ENCODE results near the gene FGG.

The FGG gene

GRCh38 chr4:154612472-154613414 is at the start of gene FGG:
TSS of gene FGG (minus strand) at chr4:154612656. CDS start at chr4:154612609, 47 bp downstream.
- DNase-seq = no peak

GRCh38 chr4:154660052-154660451 is 47.6 kb upstream of the FGG start:
- no peak for DNase-seq

GRCh38 chr4:154658680-154659405 is 46.4 kb upstream of the FGG start:
- DNase-seq = no peak

- DNase-seq = no peak
These were observed 31.0 kb upstream of the FGG start for GRCh38 chr4:154643493-154643892.

DNA sequence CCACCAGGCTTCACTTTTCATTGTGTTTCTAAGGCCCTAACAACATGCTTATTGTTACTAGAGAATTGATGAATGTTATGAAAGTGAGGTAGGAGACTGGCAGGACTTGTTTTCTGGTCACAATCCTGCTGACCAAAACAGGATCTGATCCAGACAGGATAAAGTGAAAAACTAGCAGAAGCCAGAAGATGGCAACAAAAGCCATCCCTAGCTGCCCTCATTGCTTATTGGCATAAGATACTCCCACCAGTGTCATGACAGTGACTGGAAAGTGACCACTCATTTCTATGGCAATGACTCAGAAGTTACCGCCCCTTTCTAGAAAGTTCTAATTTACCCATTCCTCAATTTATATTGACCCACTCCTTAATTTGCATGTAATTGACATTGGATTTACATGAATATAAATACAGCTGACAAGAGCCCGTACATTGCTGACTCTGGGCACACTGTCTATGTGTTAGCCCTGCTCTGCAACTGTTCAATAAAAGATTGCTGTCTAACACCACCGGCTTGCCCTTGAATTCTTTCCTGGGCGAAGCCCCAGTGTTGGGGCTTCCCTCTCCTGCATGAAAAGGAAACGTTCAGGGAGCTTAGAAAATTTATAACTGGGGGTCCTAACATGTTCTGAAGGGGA is 30.0 kb upstream of the FGG start:
- DNase-seq = no peak

DNA sequence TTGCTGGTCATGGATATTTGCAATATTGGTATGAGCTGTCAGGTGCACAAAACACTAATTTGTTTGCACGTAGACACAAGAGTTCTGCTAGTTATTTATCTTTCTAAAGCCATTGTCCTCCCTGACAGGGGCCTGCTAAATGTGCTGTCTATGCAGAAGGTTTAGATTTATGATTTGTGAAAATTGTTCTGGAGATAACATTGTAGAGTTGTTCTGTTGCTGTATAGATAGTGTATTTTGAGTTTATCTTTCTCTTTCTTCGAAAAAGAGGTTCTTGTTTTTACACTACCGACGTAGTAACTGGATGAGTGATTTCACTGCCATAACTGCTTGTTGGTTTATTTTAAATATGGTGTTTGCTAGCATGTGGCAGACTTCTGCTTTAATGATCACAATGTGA is 28.5 kb upstream of the FGG start:
- no peak for DNase-seq

GRCh38 chr4:154634058-154634457 is 21.6 kb upstream of the FGG start:
- no peak for DNase-seq

DNA sequence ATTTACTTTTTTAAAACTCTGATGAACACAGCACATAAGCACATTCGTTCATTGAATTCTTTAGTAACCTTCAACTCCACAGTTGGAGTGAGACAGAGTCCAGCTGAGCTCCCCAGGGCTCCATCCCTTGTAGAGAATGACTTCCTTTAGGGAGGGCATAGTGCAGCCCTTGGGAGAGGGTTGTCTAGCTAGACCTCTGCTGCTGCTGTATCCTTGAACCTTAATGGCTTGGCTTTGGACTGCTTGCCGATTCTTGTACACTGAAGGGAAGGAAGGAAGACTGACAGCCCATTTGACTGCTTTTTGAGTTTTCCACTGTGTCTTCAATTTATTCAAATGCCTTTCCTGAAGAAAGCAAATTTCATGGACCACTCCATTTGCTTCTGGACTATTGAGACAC is 19.4 kb upstream of the FGG start:
- DNase-seq = no peak

DNA sequence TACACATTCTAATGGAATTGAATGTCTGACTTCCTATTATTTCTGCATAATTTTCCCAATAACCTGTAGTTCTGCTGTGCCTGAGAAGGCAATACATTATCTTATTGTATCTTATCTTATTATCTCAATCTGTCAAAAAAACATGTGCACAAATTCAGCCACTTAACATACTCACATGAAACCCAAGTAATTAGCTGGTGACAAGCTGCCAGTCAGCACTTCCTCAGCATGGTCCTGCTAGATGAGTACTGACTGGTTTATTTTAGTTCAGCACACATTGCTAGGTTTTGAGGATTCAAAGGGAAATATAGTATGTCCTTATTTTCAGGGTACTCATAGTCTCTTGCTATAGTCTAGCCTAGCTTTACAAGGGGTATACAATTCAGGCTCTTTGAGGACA is 17.9 kb upstream of the FGG start:
- DNase-seq = no peak

DNA sequence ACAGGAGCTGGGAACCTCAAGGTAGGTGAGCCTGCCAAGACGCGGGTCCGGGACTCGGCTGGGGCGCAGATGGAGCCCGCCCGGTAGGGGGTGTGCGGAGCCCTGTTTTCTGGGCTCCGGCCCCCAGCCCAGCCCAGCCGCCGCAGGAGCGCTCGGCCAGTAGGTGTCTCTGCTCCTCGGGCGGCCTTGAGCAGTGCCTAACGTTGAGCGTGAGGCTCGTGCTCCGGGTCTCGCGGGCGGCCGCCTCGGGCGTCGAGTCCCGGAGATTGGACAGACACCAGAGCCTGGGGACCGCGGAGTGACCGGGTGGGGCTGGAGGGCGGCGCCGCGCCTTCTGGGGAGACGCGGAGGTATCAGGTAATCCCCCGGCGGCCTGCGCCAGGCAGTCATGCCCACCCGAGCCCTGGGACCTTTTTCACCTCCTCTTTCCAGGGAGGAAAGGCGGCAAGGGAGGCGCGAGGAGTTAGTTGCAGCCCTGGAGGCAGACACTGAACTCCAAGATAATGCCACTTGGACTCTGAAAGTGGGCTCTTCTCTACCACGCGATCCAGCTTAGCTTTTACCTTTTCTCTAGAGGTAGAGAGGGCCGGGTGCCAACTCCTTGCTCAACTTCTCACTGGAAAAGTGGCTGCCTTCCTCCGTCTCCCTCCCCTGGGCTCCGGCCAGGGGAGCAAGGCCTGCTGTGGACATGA is 14.5 kb upstream of the FGG start:
- peak; percentile 38 to 53 for DNase-seq

DNA sequence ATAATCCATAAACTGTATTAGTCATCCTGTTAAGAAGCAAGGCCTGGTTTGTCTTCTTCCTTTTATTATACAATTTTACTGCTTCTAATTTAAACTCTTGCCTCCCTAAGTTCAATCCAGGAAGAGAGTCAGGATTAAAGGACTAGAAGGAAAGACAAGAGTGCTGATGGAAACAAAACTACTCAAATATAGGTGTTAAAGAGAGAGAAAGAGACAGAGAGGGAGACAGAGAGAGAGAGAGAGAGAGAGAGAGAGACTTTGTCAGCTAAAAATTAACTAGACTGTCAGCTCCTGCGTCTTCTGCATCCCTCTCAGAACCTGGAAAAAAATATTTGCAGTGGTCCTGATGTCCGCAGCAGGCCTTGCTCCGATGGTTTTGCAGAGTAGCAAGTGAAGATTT is 13.5 kb upstream of the FGG start:
- no peak for DNase-seq

GRCh38 chr4:154623995-154624394 is 11.5 kb upstream of the FGG start:
- DNase-seq = no peak

- DNase-seq = no peak
These were observed 11.0 kb upstream of the FGG start for GRCh38 chr4:154623436-154623835.

DNA sequence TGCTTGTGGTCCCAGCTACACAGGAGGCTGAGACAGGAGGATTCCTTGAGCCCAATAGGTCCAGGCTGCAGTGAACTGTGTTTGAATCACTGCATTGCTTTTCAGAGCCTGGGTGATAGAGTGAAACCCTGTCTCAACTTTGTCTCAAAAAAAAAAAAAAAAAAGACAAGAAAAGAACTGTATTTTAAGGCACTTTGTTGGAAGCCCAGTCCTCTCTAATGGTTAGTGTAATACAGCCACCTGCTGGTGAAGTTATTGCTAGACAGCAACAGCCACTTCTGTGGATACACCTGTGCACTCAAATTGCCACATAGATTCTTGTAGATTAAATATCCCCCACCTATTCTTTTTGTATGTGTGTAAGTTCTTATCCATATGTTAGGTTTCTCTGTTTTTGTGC is 10.1 kb upstream of the FGG start:
- DNase-seq = no peak

DNA sequence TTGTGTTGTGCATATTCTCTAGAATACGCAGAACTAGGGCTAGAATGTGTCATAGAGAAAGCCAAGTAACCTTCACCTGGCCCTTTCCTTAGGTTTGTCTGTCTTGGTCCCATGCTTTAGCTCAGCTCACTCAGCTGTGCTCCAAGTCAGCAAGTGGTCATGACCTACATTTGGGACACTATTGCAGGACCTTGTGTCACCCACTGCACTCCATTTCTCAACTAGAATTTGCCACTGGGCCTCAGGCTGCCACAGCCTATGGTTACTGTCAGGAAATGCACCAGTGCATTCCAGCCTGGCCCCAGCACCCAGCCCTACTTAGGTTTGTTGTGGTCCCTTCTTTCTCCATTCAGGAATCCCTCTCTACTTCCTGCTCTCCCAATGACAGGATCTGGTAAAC is 7.7 kb upstream of the FGG start:
- no peak for DNase-seq

- DNase-seq = peak; percentile 23 to 33
These were observed 6.4 kb upstream of the FGG start for GRCh38 chr4:154618708-154619315.

DNA sequence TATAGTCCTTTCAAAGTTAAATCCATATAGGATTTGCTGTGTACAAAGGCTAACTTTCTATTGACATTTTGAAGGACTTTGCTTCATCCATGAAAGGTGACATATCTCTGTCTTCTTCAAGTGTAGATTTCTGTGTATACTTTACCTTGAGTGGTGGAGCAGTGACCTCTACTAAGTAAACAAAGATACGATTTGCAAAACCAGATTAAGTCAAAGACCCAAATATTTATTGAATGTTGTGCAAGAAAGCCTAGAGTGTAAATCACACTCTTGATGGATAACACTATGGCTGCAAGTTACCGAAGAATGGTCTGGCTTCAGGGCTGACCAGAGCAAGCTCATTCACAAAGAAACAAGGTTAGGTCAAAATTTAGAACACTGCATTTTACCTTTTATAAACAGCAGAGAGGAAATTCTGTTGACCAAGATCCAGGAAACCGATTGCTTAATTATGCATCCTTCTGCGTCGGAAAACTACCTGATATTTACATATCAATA is 5.4 kb upstream of the FGG start:
- no peak for DNase-seq

GRCh38 chr4:154616731-154617130 is 4.3 kb upstream of the FGG start:
- no peak for DNase-seq

DNA sequence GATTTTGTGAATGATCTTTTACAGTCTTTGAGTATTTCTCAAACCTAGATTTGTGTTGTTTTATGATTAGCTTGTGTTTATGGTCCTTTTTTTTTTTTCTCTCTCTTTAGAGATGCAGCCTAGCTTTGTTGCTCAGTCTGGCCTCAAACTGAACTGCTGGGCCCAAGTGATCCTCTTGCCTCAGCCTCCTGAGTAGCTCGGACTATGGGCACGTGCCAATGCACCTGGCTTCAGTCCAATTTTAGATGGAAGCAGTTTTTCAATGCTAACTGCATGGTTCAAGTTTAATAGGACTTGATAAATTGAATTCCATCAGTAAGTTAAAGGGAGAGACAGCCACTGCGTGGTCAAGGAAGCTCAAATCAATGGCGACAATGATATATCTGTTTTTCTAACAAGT is 3.8 kb upstream of the FGG start:
- DNase-seq = no peak

DNA sequence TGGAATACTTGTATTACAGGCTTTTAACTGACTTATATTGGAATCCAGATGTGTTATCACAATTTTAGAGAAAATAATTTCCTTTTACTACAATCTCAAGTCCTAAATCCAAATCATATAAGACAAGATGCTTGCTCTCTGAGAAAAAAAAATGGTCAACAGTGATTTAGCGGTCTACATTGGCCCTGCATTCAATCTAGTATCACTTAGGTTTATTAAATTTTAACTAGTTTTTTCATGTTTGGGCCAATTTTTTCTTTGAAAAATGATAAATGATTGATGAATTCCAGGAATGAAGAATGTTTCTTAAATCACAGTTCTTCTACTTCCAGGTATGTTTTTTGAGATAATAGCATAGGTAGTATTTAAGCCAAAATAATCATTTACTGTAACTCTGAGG is 2.8 kb upstream of the FGG start:
- no peak for DNase-seq

DNA sequence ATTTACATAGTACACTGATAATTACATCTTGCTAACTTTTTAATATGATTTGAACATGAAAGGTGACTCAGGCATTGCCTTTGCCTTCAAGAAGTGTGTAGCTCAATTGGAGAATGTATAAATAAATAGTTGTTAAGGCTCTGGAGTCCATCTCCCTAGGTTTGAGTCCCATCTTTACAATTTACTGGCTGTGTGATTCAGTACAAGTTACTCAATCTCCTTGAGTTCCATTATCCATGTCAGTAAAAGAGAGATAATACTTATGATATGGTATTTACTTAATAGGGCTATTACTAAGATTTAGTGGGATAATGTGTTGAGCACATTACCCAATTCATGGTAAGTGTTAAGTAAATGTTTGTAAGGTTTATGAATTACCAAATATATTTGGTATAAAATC is 1.9 kb upstream of the FGG start:
- no peak for DNase-seq

- DNase-seq = no peak
These were observed 623 bp downstream of the FGG start for GRCh38 chr4:154611833-154612232.

Measured in stimulated activated CD4-positive, alpha-beta T cell treated with anti-CD3 and anti-CD28 coated beads, Interleukin-4, amount 100 ng/mL, for 4 hours (primary cell).